Ovary (tissue), 9 donors: ENCODE measurements around the gene LIMCH1. TPM values are rescaled to one million over a fixed set of nuclear protein-coding genes. Genes with fewer than 3 reads are reported as not detected.

Experiments
- DNase-seq, 5 donors: peaks; one replicate each; pipeline ENCODE4 v3.0.0-alpha.2; 2019 to 2020
- H3K27ac ChIP-seq, 2 donors: fragments of 200-600 bp; one replicate each; pipeline versions ENCODE4 v1.5.1 to v1.8.0; 2019 to 2022
- H3K27me3 ChIP-seq: fragments of 200-600 bp; one replicate; pipeline ENCODE4 v1.8.0; 2022
- H3K36me3 ChIP-seq: fragments of 200-600 bp; sonication (generic); one replicate; pipeline ENCODE4 v1.5.1; 2019
- H3K4me1 ChIP-seq: one replicate; pipeline ENCODE4 v1.8.1; 2013; ENCODE audit warnings: mild to moderate bottlenecking, moderate library complexity; ENCODE audit not compliant: insufficient read depth
- H3K4me3 ChIP-seq: fragments of 200-600 bp; sonication (generic); one replicate; pipeline ENCODE4 v1.5.1; 2017
- H3K9me3 ChIP-seq, 2 donors: fragments of 200-600 bp in 1 of 2; sonication (generic) in 1 of 2; one replicate each; pipeline versions ENCODE4 v1.5.1 to v1.8.1; 2013 to 2019; ENCODE audit warnings: mild to moderate bottlenecking in 1 of 2, moderate library complexity in 1 of 2
- CTCF ChIP-seq, 3 donors: fragments of 450-650 bp in 2 of 3; fragments of 200-600 bp in 1 of 3; IDR thresholded peaks; one replicate each; pipeline versions ENCODE4 v1.5.1 to v1.8.0; 2016 to 2022; ENCODE audit warnings: antibody characterized with exemption in 3 of 3, mild to moderate bottlenecking in 1 of 3
- EP300 ChIP-seq: sonication (generic); formaldehyde crosslinking; IDR thresholded peaks from one replicate; pipeline ENCODE4 v1.6.1; 2017; ENCODE audit warnings: antibody characterized with exemption
- POLR2A ChIP-seq: fragments of 450-650 bp; IDR thresholded peaks from one replicate; pipeline ENCODE4 v1.6.1; 2017; ENCODE audit warnings: antibody characterized with exemption, mild to moderate bottlenecking, moderate library complexity
- WGBS, 3 donors: extraction: QIAGEN DNeasy Blood & Tissue Kit in 1 of 3; methylation state at CpG; one replicate each; pipeline versions ENCODE4 v1.1.5 to v1.1.7; 2013 to 2017; 5-methylcytosine and 5-hydroxymethylcytosine counted together
- intact Hi-C, 4 donors: fragments of 100-400 bp; cut with DNase I; formaldehyde crosslinking; loops; one replicate each; pipeline versions ENCODE4 v1.11.0 to v1.15.1; 2022 to 2023
- polyA plus RNA-seq, 2 donors: library from polyadenylated mRNA; stranded (reverse); fragments of 200-250 nt in 1 of 2; fragments of 350-450 nt in 1 of 2; fragmentation: Illumina TruSeq in 1 of 2; extraction: RNeasy Lipid Tissue Mini Kit (QIAGEN cat#74804) in 1 of 2; gene quantifications; one replicate each; pipeline ENCODE4 v1.2.3, GENCODE V29; 2013 to 2014
- total RNA-seq, 7 donors: library from RNA; depleted of rRNA in 2 of 7; stranded (reverse); fragments of >200 nt in 2 of 7; fragmentation: NEBNext Ultra II Directional in 3 of 7; extraction: Animal tissue kit (Norgen Biotek cat#: 25700) in 3 of 7; gene quantifications; one replicate each; pipeline versions ENCODE4 v1.1.0 to v1.2.4, GENCODE V29; 2016 to 2023
- donor health status: DM: no; HTN: no; CAD: no; lungs with moderate emphysema.
- donor health status: DM: no; HTN: no; CAD: no.
- donor health status: Bipolar disorder and iron deficiency.
- donor health status: DM: yes; HTN: yes; CAD: no.
- donor health status: DM: no; HTN: no; CAD: no.
- donor health status: DM: yes; HTN: yes; CAD: no.

Gene LIMCH1
- total and polyA plus RNA-seq, 9 donors: 9.7 to 56.6 (median 23.6) TPM

GRCh38 chr4:41625531-41625930, 87.6 kb downstream of the LIMCH1 start:
- TF ChIP-seq CTCF (IDR thresholded peaks at IDR 0.05) (no peak), POLR2A (no peak), EP300 (no peak)
- 88 to 90% (median 90%) methylated on average over 5 of the region's 5 CpGs for WGBS, 3 donors
- DNase-seq: no peak
- Histone ChIP-seq H3K4me3 (no peak overlapping the region), H3K36me3 (no peaks in the 10 kb centered on the region), H3K27ac (no peak overlapping the region), H3K9me3 (no peaks in the 10 kb centered on the region), H3K27me3 (no peaks in the 10 kb centered on the region), H3K4me1 (no peaks in the 10 kb centered on the region)
- intact Hi-C loops: no loop called here

- intact Hi-C loops: no loop called here
- H3K4me3 ChIP-seq: no peak overlapping the region
- 83 to 92% (median 86%) methylated on average over 2 of the region's 2 CpGs for whole genome bisulfite sequencing, 3 donors
- no peak overlapping the region for H3K27ac ChIP-seq
- no peak for DNase-seq
- no peaks in the 10 kb centered on the region for H3K9me3 ChIP-seq
- H3K27me3 ChIP-seq: no peaks in the 10 kb centered on the region
- no peaks in the 10 kb centered on the region for H3K36me3 ChIP-seq
- no peak for TF ChIP-seq EP300
- no peak for TF ChIP-seq CTCF (IDR thresholded peaks at IDR 0.05)
- TF ChIP-seq POLR2A: no peak
- no peaks in the 10 kb centered on the region for H3K4me1 ChIP-seq
These were observed 91.0 kb downstream of the LIMCH1 start for GRCh38 chr4:41628936-41629335.

GRCh38 chr4:41631523-41631922, 93.6 kb downstream of the LIMCH1 start:
- no peak for DNase-seq
- no peak overlapping the region for H3K27ac ChIP-seq
- no peaks in the 10 kb centered on the region for H3K36me3 ChIP-seq
- intact Hi-C loops: no loop called here
- no peaks in the 10 kb centered on the region for H3K4me1 ChIP-seq
- H3K27me3 ChIP-seq: no peaks in the 10 kb centered on the region
- TF ChIP-seq EP300: no peak
- 84 to 90% (median 85%) methylated on average over 3 of the region's 3 CpGs for WGBS, 3 donors
- H3K4me3 ChIP-seq: no peak overlapping the region
- no peaks in the 10 kb centered on the region for H3K9me3 ChIP-seq

- DNase-seq: no peak
- Histone ChIP-seq H3K27me3 (no peaks in the 10 kb centered on the region), H3K9me3 (no peaks in the 10 kb centered on the region), H3K36me3 (no peaks in the 10 kb centered on the region), H3K27ac (no peak overlapping the region), H3K4me1 (no peaks in the 10 kb centered on the region), H3K4me3 (no peak overlapping the region)
- WGBS, 3 donors: 73 to 75% (median 74%) methylated on average over 11 of the region's 11 CpGs
- intact Hi-C loops: no loop called here
- TF ChIP-seq EP300 (no peak), POLR2A (no peak), CTCF (IDR thresholded peaks at IDR 0.05) (no peak)
These were observed 94.6 kb downstream of the LIMCH1 start for GRCh38 chr4:41632481-41633073.

- intact Hi-C loops: no loop called here
- Histone ChIP-seq H3K36me3 (no peaks in the 10 kb centered on the region), H3K9me3 (no peaks in the 10 kb centered on the region), H3K4me3 (no peak overlapping the region), H3K4me1 (no peaks in the 10 kb centered on the region), H3K27ac (no peak overlapping the region), H3K27me3 (no peaks in the 10 kb centered on the region)
- DNase-seq: no peak
- WGBS, 3 donors: 93 to 95% (median 93%) methylated on average over 4 of the region's 4 CpGs
- TF ChIP-seq EP300: no peak
- no peak for TF ChIP-seq POLR2A
- no peak for TF ChIP-seq CTCF (IDR thresholded peaks at IDR 0.05)
These were observed 95.4 kb downstream of the LIMCH1 start for GRCh38 chr4:41633321-41633720.
